ENCODE data around the gene ARHGAP4.

Gene ARHGAP4

GRCh38 chrX:153881281-153881680 is 44.8 kb downstream of the ARHGAP4 start:
- TF ChIP-seq EZH2 (IDR thresholded peaks at IDR 0.05; ENCODE audit: borderline replicate concordance, low read length) (no peak), CTCF (IDR thresholded peaks at IDR 0.05; ENCODE audit: low read length) (no peak)

GRCh38 chrX:153880440-153880815 is 45.6 kb downstream of the ARHGAP4 start:
- no peak for TF ChIP-seq EZH2 (IDR thresholded peaks at IDR 0.05; ENCODE audit: borderline replicate concordance, low read length)
- no peak for TF ChIP-seq CTCF (IDR thresholded peaks at IDR 0.05; ENCODE audit: low read length)
- Histone ChIP-seq H3K36me3 (ENCODE audit: insufficient read depth, low read length) (no peaks in the 10 kb centered on the region), H3K27me3 (ENCODE audit: insufficient read depth, low read length) (no peaks in the 10 kb centered on the region), H3K27ac (ENCODE audit: low read depth, low read length, poor library complexity, severe bottlenecking) (no peak overlapping the region), H3K4me1 (ENCODE audit: insufficient read depth, low read length, severe bottlenecking) (no peaks in the 10 kb centered on the region), H3F3A (ENCODE audit: insufficient read depth, low read length) (no peaks in the 10 kb centered on the region), H2AFZ (ENCODE audit: low read length) (no peak overlapping the region), H3K4me2 (ENCODE audit: low read length) (no peak overlapping the region), H3K79me2 (ENCODE audit: insufficient read depth, low read length) (no peaks in the 10 kb centered on the region), H4K20me1 (ENCODE audit: insufficient read depth, low read length) (no peaks in the 10 kb centered on the region), H3K4me3 (ENCODE audit: low read depth, low read length, poor library complexity, severe bottlenecking) (no peak overlapping the region), H3K9me2 (ENCODE audit: low read depth, low read length) (no peaks in the 10 kb centered on the region), H3K9me3 (ENCODE audit: low read length) (no peaks in the 10 kb centered on the region), H3K9ac (ENCODE audit: low read length) (no peak overlapping the region)

More at GRCh38 chrX:153881281-153881680, 44.8 kb downstream of the ARHGAP4 start:
- Histone ChIP-seq H3K36me3 (ENCODE audit: insufficient read depth, low read length) (no peaks in the 10 kb centered on the region), H2AFZ (ENCODE audit: low read length) (no peak overlapping the region), H3K27ac (ENCODE audit: low read depth, low read length, poor library complexity, severe bottlenecking) (no peak overlapping the region), H3K79me2 (ENCODE audit: insufficient read depth, low read length) (no peaks in the 10 kb centered on the region), H3K9ac (ENCODE audit: low read length) (no peak overlapping the region), H3K4me1 (ENCODE audit: insufficient read depth, low read length, severe bottlenecking) (no peaks in the 10 kb centered on the region), H3K4me2 (ENCODE audit: low read length) (no peak overlapping the region), H3K4me3 (ENCODE audit: low read depth, low read length, poor library complexity, severe bottlenecking) (no peak overlapping the region), H3F3A (ENCODE audit: insufficient read depth, low read length) (no peaks in the 10 kb centered on the region), H3K27me3 (ENCODE audit: insufficient read depth, low read length) (no peaks in the 10 kb centered on the region), H3K9me3 (ENCODE audit: low read length) (no peaks in the 10 kb centered on the region), H4K20me1 (ENCODE audit: insufficient read depth, low read length) (no peaks in the 10 kb centered on the region), H3K9me2 (ENCODE audit: low read depth, low read length) (no peaks in the 10 kb centered on the region)

- no peaks in the 10 kb centered on the region for H3F3A ChIP-seq (ENCODE audit: insufficient read depth, low read length)
- no peaks in the 10 kb centered on the region for H3K9me2 ChIP-seq (ENCODE audit: low read depth, low read length)
- no peak overlapping the region for H3K9ac ChIP-seq (ENCODE audit: low read length)
- no peaks in the 10 kb centered on the region for H3K27me3 ChIP-seq (ENCODE audit: insufficient read depth, low read length)
- no peaks in the 10 kb centered on the region for H3K79me2 ChIP-seq (ENCODE audit: insufficient read depth, low read length)
- H3K4me3 ChIP-seq (ENCODE audit: low read depth, low read length, poor library complexity, severe bottlenecking), result no peak overlapping the region
- no peak overlapping the region for H2AFZ ChIP-seq (ENCODE audit: low read length)
- H3K9me3 ChIP-seq (ENCODE audit: low read length), result no peaks in the 10 kb centered on the region
- no peak overlapping the region for H3K4me2 ChIP-seq (ENCODE audit: low read length)
- no peaks in the 10 kb centered on the region for H3K4me1 ChIP-seq (ENCODE audit: insufficient read depth, low read length, severe bottlenecking)
- no peaks in the 10 kb centered on the region for H4K20me1 ChIP-seq (ENCODE audit: insufficient read depth, low read length)
- TF ChIP-seq EZH2 (IDR thresholded peaks at IDR 0.05; ENCODE audit: borderline replicate concordance, low read length) (no peak), CTCF (IDR thresholded peaks at IDR 0.05; ENCODE audit: low read length) (no peak)
- no peaks in the 10 kb centered on the region for H3K36me3 ChIP-seq (ENCODE audit: insufficient read depth, low read length)
- no peak overlapping the region for H3K27ac ChIP-seq (ENCODE audit: low read depth, low read length, poor library complexity, severe bottlenecking)
Measured at GRCh38 chrX:153879741-153880439, 46.2 kb downstream of the ARHGAP4 start.
